ENCODE data around the gene ETNK1. TPM values are rescaled to one million over a fixed set of nuclear protein-coding genes. Genes with fewer than 3 reads are reported as not detected.

Gene ETNK1
- total and polyA plus RNA-seq, 4 donors: 14.3 to 129 (median 48.5) TPM

DNA sequence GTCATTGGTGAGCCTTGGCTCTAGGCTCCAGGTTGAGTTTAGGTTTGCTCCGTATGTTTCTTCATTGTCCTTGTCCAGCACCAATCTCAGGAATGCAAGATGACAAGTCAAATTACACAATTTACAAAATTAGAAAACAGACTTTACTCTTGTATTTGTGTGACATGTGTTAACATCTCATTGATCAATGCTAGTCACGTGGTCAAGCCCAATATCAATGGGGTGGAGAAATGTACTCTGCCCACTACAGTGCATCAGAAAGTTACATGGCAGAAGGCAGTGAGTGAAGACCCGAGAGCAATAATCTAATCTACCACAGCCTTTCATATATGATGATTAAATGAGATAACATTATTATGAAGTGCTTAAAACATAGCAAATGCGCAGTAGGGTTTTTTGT, 94.8 kb downstream of the ETNK1 start:
- no peaks in the 10 kb centered on the region for H3K4me1 ChIP-seq (ENCODE audit: control insufficient read depth in 5 of 5, insufficient read depth in 5 of 5, low read length in 5 of 5)
- H3K4me3 ChIP-seq: no peak overlapping the region
- no peaks in the 10 kb centered on the region for H3K9me3 ChIP-seq (ENCODE audit: control insufficient read depth in 4 of 4, insufficient read depth in 3 of 4, low read length in 3 of 4)
- TF ChIP-seq, protein P1, sequence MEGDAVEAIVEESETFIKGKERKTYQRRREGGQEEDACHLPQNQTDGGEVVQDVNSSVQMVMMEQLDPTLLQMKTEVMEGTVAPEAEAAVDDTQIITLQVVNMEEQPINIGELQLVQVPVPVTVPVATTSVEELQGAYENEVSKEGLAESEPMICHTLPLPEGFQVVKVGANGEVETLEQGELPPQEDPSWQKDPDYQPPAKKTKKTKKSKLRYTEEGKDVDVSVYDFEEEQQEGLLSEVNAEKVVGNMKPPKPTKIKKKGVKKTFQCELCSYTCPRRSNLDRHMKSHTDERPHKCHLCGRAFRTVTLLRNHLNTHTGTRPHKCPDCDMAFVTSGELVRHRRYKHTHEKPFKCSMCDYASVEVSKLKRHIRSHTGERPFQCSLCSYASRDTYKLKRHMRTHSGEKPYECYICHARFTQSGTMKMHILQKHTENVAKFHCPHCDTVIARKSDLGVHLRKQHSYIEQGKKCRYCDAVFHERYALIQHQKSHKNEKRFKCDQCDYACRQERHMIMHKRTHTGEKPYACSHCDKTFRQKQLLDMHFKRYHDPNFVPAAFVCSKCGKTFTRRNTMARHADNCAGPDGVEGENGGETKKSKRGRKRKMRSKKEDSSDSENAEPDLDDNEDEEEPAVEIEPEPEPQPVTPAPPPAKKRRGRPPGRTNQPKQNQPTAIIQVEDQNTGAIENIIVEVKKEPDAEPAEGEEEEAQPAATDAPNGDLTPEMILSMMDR (IDR thresholded peaks at IDR 0.05; ENCODE audit: control extremely low read depth, extremely low read depth): no peak
- ATAC-seq (ENCODE audit: insufficient read depth, low FRiP score) (no peak), DNase-seq (no peak)
- no peak overlapping the region for H3K27ac ChIP-seq (ENCODE audit: low read depth in 1 of 2, low read length in 1 of 2)
- no peaks in the 10 kb centered on the region for H3K27me3 ChIP-seq (ENCODE audit: control insufficient read depth in 3 of 3, insufficient read depth in 3 of 3, low read length in 2 of 3)
- 88 to 96% methylated on average over 4 of the region's 4 CpGs for WGBS, 2 donors
- H3K36me3 ChIP-seq (ENCODE audit: control insufficient read depth in 4 of 4, insufficient read depth in 4 of 4, low read length in 4 of 4): no peaks in the 10 kb centered on the region
- no peak overlapping the region for H3K9ac ChIP-seq (ENCODE audit: insufficient read depth in 1 of 2, low read length in 2 of 2)

DNA sequence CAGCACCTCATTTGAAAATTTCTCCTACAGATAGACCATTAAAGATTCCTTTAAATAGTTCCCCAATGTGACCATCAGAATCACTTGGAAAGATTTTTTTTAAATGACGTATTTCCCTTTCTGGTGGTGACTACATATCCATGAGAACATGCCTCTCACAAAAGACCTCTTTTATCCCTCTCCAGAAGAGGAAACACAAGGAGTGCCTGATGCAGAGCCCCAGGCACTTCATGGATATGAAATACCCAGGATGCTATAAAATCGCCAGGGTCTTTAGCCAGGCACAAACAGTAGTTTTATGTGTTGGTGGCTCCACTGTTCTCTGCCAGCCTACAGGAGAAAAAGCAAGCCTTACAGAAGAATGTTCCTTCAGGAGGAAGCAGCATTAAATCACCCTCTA, 97.1 kb downstream of the ETNK1 start:
- no peaks in the 10 kb centered on the region for H3K27me3 ChIP-seq (ENCODE audit: control insufficient read depth in 3 of 3, insufficient read depth in 3 of 3, low read length in 2 of 3)
- TF ChIP-seq, protein P1 (IDR thresholded peaks at IDR 0.05; ENCODE audit: control extremely low read depth, extremely low read depth): no peak
- no peaks in the 10 kb centered on the region for H3K4me1 ChIP-seq (ENCODE audit: control insufficient read depth in 5 of 5, insufficient read depth in 5 of 5, low read length in 5 of 5)
- DNase-seq: no peak
- WGBS, 2 donors: 90 to 94% methylated on average over 2 of the region's 2 CpGs
- H3K9me3 ChIP-seq (ENCODE audit: control insufficient read depth in 4 of 4, insufficient read depth in 3 of 4, low read length in 3 of 4): no peaks in the 10 kb centered on the region
- ATAC-seq (ENCODE audit: insufficient read depth, low FRiP score): no peak
- no peak overlapping the region for H3K4me3 ChIP-seq
- H3K36me3 ChIP-seq (ENCODE audit: control insufficient read depth in 4 of 4, insufficient read depth in 4 of 4, low read length in 4 of 4): no peaks in the 10 kb centered on the region
- no peak overlapping the region for H3K27ac ChIP-seq (ENCODE audit: low read depth in 1 of 2, low read length in 1 of 2)
- no peak overlapping the region for H3K9ac ChIP-seq (ENCODE audit: insufficient read depth in 1 of 2, low read length in 2 of 2)

DNA sequence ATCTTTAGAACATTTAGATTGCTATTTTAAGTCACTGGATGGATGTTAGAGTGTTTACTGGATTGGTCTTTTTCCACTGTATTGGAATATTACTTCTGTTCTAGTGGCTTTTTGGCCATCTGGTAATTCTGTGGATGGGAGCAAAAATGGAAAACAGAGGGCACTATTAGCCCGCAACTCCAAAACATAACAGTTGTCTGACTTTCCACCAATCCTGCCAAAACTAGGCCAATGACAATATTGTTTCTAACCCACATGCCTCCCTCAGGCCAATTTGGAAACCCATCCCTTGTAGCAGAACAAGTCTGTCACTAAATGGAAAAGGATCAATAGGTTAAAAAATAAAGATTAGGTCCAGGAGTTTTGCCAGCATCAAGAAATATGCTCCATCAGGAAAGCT, 97.8 kb downstream of the ETNK1 start:
- Histone ChIP-seq H3K27me3 (ENCODE audit: control insufficient read depth in 3 of 3, insufficient read depth in 3 of 3, low read length in 2 of 3) (no peaks in the 10 kb centered on the region), H3K4me3 (no peak overlapping the region), H3K9me3 (ENCODE audit: control insufficient read depth in 4 of 4, insufficient read depth in 3 of 4, low read length in 3 of 4) (no peaks in the 10 kb centered on the region), H3K27ac (ENCODE audit: low read depth in 1 of 2, low read length in 1 of 2) (no peak overlapping the region), H3K36me3 (ENCODE audit: control insufficient read depth in 4 of 4, insufficient read depth in 4 of 4, low read length in 4 of 4) (no peaks in the 10 kb centered on the region), H3K4me1 (ENCODE audit: control insufficient read depth in 5 of 5, insufficient read depth in 5 of 5, low read length in 5 of 5) (no peaks in the 10 kb centered on the region), H3K9ac (ENCODE audit: insufficient read depth in 1 of 2, low read length in 2 of 2) (no peak overlapping the region)
- ATAC-seq (ENCODE audit: insufficient read depth, low FRiP score) (no peak), DNase-seq (no peak)
- TF ChIP-seq, protein P1 (IDR thresholded peaks at IDR 0.05; ENCODE audit: control extremely low read depth, extremely low read depth): no peak
- 92 to 96% methylated on average over 1 of the region's 1 CpG for WGBS, 2 donors

DNA sequence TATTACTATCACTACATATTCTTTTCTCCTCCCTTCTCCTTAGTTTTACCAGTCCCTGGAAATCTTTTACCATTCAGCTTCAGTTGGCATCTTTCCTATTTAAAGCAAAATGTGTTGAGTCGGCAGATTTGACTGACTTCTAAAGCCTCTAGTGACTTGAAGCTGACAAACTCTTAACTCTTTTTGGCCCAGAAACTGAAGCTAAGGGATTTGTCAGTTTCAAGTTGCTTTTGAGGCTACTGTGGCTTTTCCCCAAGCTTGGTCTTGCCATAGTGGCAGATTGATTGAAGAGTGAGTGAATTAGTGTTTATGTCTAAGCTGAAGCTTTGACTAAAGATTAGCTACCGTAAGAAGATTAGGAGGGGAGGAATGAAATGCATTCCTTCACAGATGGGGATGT, 104.0 kb downstream of the ETNK1 start:
- DNase-seq: peak in 2 of 3 donors; percentile 71 to 75
- H3K4me1 ChIP-seq (ENCODE audit: control insufficient read depth in 5 of 5, insufficient read depth in 5 of 5, low read length in 5 of 5): peaks cover 0 to 14% (median 0%) of the 10 kb centered on the region in 5 donors
- no peak for ATAC-seq (ENCODE audit: insufficient read depth, low FRiP score)
- no peaks in the 10 kb centered on the region for H3K27me3 ChIP-seq (ENCODE audit: control insufficient read depth in 3 of 3, insufficient read depth in 3 of 3, low read length in 2 of 3)
- H3K4me3 ChIP-seq: no peak overlapping the region
- H3K36me3 ChIP-seq (ENCODE audit: control insufficient read depth in 4 of 4, insufficient read depth in 4 of 4, low read length in 4 of 4): no peaks in the 10 kb centered on the region
- TF ChIP-seq, protein P1 (IDR thresholded peaks at IDR 0.05; ENCODE audit: control extremely low read depth, extremely low read depth): no peak
- no peak overlapping the region for H3K27ac ChIP-seq (ENCODE audit: low read depth in 1 of 2, low read length in 1 of 2)
- peaks cover 0 to 1% (median 0%) of the 10 kb centered on the region in 4 donors for H3K9me3 ChIP-seq (ENCODE audit: control insufficient read depth in 4 of 4, insufficient read depth in 3 of 4, low read length in 3 of 4)
- no peak overlapping the region for H3K9ac ChIP-seq (ENCODE audit: insufficient read depth in 1 of 2, low read length in 2 of 2)
- 58 to 80% methylated on average over 2 of the region's 2 CpGs for WGBS, 2 donors
